ENCODE results near the gene NCL. TPM values are rescaled to one million over a fixed set of nuclear protein-coding genes. Genes with fewer than 3 reads are reported as not detected.
A peak's percentile ranks its signal among the peaks of the same experiment; 100 is the strongest.

NCL gene
- total RNA-seq, 2 donors from 2014 or later: 774 to 785 TPM

- Mint-ChIP-seq H3K27me3 (ENCODE audit: insufficient read depth) (peaks cover 6% of the 10 kb centered on the region), H3K27ac (no peak overlapping the region), H3K4me3 (no peak overlapping the region), H3K4me1 (peaks cover 1% of the 10 kb centered on the region), H3K9me3 (peaks cover 10% of the 10 kb centered on the region), H3K36me3 (ENCODE audit: low read depth) (peaks cover 1% of the 10 kb centered on the region)
- Histone ChIP-seq H3K27ac (ENCODE audit: low read depth, low read length) (no peak overlapping the region), H3K27me3 (ENCODE audit: control insufficient read depth, insufficient read depth, low read length, poor library complexity, severe bottlenecking) (no peaks in the 10 kb centered on the region), H3K36me3 (ENCODE audit: control insufficient read depth, insufficient read depth, low read length) (no peaks in the 10 kb centered on the region), H3K4me3 (ENCODE audit: low read length) (no peak overlapping the region), H3K4me1 (ENCODE audit: control insufficient read depth, insufficient read depth, low read length) (no peaks in the 10 kb centered on the region), H3K9ac (ENCODE audit: extremely low read depth, low read length, poor library complexity, severe bottlenecking) (no peak overlapping the region), H3K9me3 (ENCODE audit: control insufficient read depth, low read length) (no peaks in the 10 kb centered on the region)
- DNase-seq: peak; percentile 58
- WGBS, 2 experiments (ENCODE audit: insufficient coverage in 1 of 2, insufficient read length in 1 of 2): 92 to 93% methylated on average over 41 to 65 of the region's 65 CpGs
- TF ChIP-seq, protein P1, sequence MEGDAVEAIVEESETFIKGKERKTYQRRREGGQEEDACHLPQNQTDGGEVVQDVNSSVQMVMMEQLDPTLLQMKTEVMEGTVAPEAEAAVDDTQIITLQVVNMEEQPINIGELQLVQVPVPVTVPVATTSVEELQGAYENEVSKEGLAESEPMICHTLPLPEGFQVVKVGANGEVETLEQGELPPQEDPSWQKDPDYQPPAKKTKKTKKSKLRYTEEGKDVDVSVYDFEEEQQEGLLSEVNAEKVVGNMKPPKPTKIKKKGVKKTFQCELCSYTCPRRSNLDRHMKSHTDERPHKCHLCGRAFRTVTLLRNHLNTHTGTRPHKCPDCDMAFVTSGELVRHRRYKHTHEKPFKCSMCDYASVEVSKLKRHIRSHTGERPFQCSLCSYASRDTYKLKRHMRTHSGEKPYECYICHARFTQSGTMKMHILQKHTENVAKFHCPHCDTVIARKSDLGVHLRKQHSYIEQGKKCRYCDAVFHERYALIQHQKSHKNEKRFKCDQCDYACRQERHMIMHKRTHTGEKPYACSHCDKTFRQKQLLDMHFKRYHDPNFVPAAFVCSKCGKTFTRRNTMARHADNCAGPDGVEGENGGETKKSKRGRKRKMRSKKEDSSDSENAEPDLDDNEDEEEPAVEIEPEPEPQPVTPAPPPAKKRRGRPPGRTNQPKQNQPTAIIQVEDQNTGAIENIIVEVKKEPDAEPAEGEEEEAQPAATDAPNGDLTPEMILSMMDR (conservative IDR thresholded peaks at IDR 0.05): no peak
Measured at GRCh38 chr2:231483398-231484329, 19.4 kb upstream of the NCL start.

- Histone ChIP-seq H3K9ac (ENCODE audit: extremely low read depth, low read length, poor library complexity, severe bottlenecking) (no peak overlapping the region), H3K36me3 (ENCODE audit: control insufficient read depth, insufficient read depth, low read length) (no peaks in the 10 kb centered on the region), H3K27ac (ENCODE audit: low read depth, low read length) (no peak overlapping the region), H3K27me3 (ENCODE audit: control insufficient read depth, insufficient read depth, low read length, poor library complexity, severe bottlenecking) (no peaks in the 10 kb centered on the region), H3K4me3 (ENCODE audit: low read length) (no peak overlapping the region), H3K4me1 (ENCODE audit: control insufficient read depth, insufficient read depth, low read length) (no peaks in the 10 kb centered on the region), H3K9me3 (ENCODE audit: control insufficient read depth, low read length) (no peaks in the 10 kb centered on the region)
- Mint-ChIP-seq H3K36me3 (ENCODE audit: low read depth) (no peaks in the 10 kb centered on the region), H3K9me3 (peaks cover 3% of the 10 kb centered on the region), H3K4me3 (no peak overlapping the region), H3K4me1 (peaks cover 1% of the 10 kb centered on the region), H3K27me3 (ENCODE audit: insufficient read depth) (peaks cover 6% of the 10 kb centered on the region), H3K27ac (no peak overlapping the region)
- peak; percentile 91 for DNase-seq
- TF ChIP-seq, protein P1 (conservative IDR thresholded peaks at IDR 0.05): peak; percentile 94
- WGBS, 2 experiments (ENCODE audit: insufficient coverage in 1 of 2, insufficient read length in 1 of 2): 70 to 82% methylated on average over 18 to 36 of the region's 36 CpGs
Measured at GRCh38 chr2:231482806-231483391, 18.6 kb upstream of the NCL start.

DNA sequence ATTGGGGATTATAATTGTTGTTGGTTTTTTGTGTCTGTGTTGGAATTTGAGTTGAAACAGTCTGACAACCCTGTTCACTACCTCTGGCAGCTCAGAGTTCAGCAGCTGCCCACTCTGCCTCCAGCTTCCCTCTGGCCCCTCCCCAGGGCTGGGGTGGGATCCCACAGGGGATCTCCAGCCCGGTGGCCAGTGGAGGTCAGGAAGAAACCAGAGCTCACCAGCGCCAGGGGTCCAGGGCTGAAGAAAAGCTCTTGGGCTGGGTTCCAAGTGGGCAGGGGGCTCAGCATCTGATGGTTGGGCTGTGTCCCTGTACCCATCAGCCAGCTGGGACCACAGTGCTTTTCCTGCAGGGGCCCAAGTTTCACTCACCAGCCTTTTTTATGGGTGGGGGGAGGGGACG lies 16.5 kb upstream of the NCL start:
- Histone ChIP-seq H3K9me3 (ENCODE audit: control insufficient read depth, low read length) (no peaks in the 10 kb centered on the region), H3K4me3 (ENCODE audit: low read length) (no peak overlapping the region), H3K4me1 (ENCODE audit: control insufficient read depth, insufficient read depth, low read length) (no peaks in the 10 kb centered on the region), H3K9ac (ENCODE audit: extremely low read depth, low read length, poor library complexity, severe bottlenecking) (no peak overlapping the region), H3K27ac (ENCODE audit: low read depth, low read length) (no peak overlapping the region), H3K36me3 (ENCODE audit: control insufficient read depth, insufficient read depth, low read length) (no peaks in the 10 kb centered on the region), H3K27me3 (ENCODE audit: control insufficient read depth, insufficient read depth, low read length, poor library complexity, severe bottlenecking) (no peaks in the 10 kb centered on the region)
- H3K27me3 Mint-ChIP-seq (ENCODE audit: insufficient read depth): peaks cover 4% of the 10 kb centered on the region
- H3K27ac Mint-ChIP-seq: no peak overlapping the region
- no peak overlapping the region for H3K4me3 Mint-ChIP-seq
- no peaks in the 10 kb centered on the region for H3K36me3 Mint-ChIP-seq (ENCODE audit: low read depth)
- 86 to 100% methylated on average over 1 to 3 of the region's 3 CpGs for WGBS, 2 experiments (ENCODE audit: insufficient coverage in 1 of 2, insufficient read length in 1 of 2)
- TF ChIP-seq, protein P1 (conservative IDR thresholded peaks at IDR 0.05): no peak
- H3K9me3 Mint-ChIP-seq: no peaks in the 10 kb centered on the region
- H3K4me1 Mint-ChIP-seq: peaks cover 5% of the 10 kb centered on the region
- DNase-seq: peak; percentile 35

All from endodermal cell (in vitro differentiated cells).